T-helper 2 cell treated with Interferon-gamma antibody and Interleukin-4, amounts not matched to agents 5 μg/mL and 100 μg/mL, for 36 hours (primary cell): ENCODE results near the gene ZGLP1.

Source experiments
- DNase-seq: peaks from one replicate; pipeline ENCODE4 v3.0.0; 2021; ENCODE audit warnings: low spot score
- H3K27ac Mint-ChIP-seq: one replicate; pipeline ENCODE4 v1.8.0; 2021; ENCODE audit warnings: mild to moderate bottlenecking, mixed read lengths
- H3K27me3 Mint-ChIP-seq: one replicate; pipeline ENCODE4 v1.8.0; 2021; ENCODE audit warnings: low read depth, mixed read lengths
- H3K36me3 Mint-ChIP-seq: one replicate; pipeline ENCODE4 v1.8.0; 2021; ENCODE audit warnings: low read depth, mixed read lengths
- H3K4me1 Mint-ChIP-seq: one replicate; pipeline ENCODE4 v1.8.0; 2021; ENCODE audit warnings: low read depth, mixed read lengths
- H3K4me3 Mint-ChIP-seq: one replicate; pipeline ENCODE4 v1.8.0; 2022; ENCODE audit warnings: mild to moderate bottlenecking, moderate library complexity, mixed read lengths
- H3K9me3 Mint-ChIP-seq: one replicate; pipeline ENCODE4 v1.8.0; 2021; ENCODE audit warnings: mixed read lengths

Gene ZGLP1

GRCh38 chr19:10317857-10318462, 8.3 kb upstream of the ZGLP1 start:
- Mint-ChIP-seq H3K27me3 (no peaks in the 10 kb centered on the region), H3K27ac (no peak overlapping the region), H3K36me3 (peaks cover 29% of the 10 kb centered on the region), H3K4me3 (no peak overlapping the region), H3K4me1 (peaks cover 9% of the 10 kb centered on the region), H3K9me3 (no peaks in the 10 kb centered on the region)
- DNase-seq = no peak

- Mint-ChIP-seq H3K9me3 (no peaks in the 10 kb centered on the region), H3K27me3 (no peaks in the 10 kb centered on the region), H3K36me3 (peaks cover 29% of the 10 kb centered on the region), H3K4me1 (peaks cover 9% of the 10 kb centered on the region), H3K27ac (peak overlapping the region; percentile 20), H3K4me3 (no peak overlapping the region)
- no peak for DNase-seq
Measured at GRCh38 chr19:10317045-10317856, 7.6 kb upstream of the ZGLP1 start.

GRCh38 chr19:10316229-10317044, 6.8 kb upstream of the ZGLP1 start:
- Mint-ChIP-seq H3K36me3 (peaks cover 24% of the 10 kb centered on the region), H3K27ac (peak overlapping the region; percentile 74), H3K27me3 (no peaks in the 10 kb centered on the region), H3K4me1 (peaks cover 9% of the 10 kb centered on the region), H3K9me3 (no peaks in the 10 kb centered on the region), H3K4me3 (peak overlapping the region; percentile 92)
- no peak for DNase-seq

- Mint-ChIP-seq H3K4me1 (peaks cover 9% of the 10 kb centered on the region), H3K27me3 (no peaks in the 10 kb centered on the region), H3K4me3 (peak within 1 kb of the TSS; percentile 92), H3K27ac (peak within 1 kb of the TSS; percentile 77), H3K9me3 (no peaks in the 10 kb centered on the region), H3K36me3 (peaks cover 24% of the 10 kb centered on the region)
- DNase-seq = peak; percentile 88
Measured at GRCh38 chr19:10315335-10316214, 6.0 kb upstream of the ZGLP1 start, which contains the start of gene FDX2. TSS of gene FDX2 (minus strand) at chr19:10316015. CDS start at chr19:10315996, 19 bp downstream.

- Mint-ChIP-seq H3K27ac (no peak overlapping the region), H3K36me3 (no peaks in the 10 kb centered on the region), H3K4me3 (no peak overlapping the region), H3K9me3 (no peaks in the 10 kb centered on the region), H3K4me1 (no peaks in the 10 kb centered on the region), H3K27me3 (peaks cover 3% of the 10 kb centered on the region)
- DNase-seq = no peak
Measured at GRCh38 chr19:10306327-10306726, 3.3 kb downstream of the ZGLP1 start.

- H3K4me3 Mint-ChIP-seq = no peak overlapping the region
- no peaks in the 10 kb centered on the region for H3K36me3 Mint-ChIP-seq
- no peaks in the 10 kb centered on the region for H3K4me1 Mint-ChIP-seq
Measured at GRCh38 chr19:10305139-10305806, 4.3 kb downstream of the ZGLP1 start.

GRCh38 chr19:10299545-10300458, 9.8 kb downstream of the ZGLP1 start:
- peaks cover 12% of the 10 kb centered on the region for H3K4me1 Mint-ChIP-seq
- H3K9me3 Mint-ChIP-seq = no peaks in the 10 kb centered on the region
- H3K4me3 Mint-ChIP-seq = no peak overlapping the region

More at GRCh38 chr19:10305139-10305806, 4.3 kb downstream of the ZGLP1 start:
- peaks cover 3% of the 10 kb centered on the region for H3K27me3 Mint-ChIP-seq
- no peak for DNase-seq
- no peak overlapping the region for H3K27ac Mint-ChIP-seq
- no peaks in the 10 kb centered on the region for H3K9me3 Mint-ChIP-seq

GRCh38 chr19:10295847-10296591, 13.6 kb downstream of the ZGLP1 start:
- peak overlapping the region; percentile 65 for H3K27ac Mint-ChIP-seq
- H3K4me1 Mint-ChIP-seq = peaks cover 30% of the 10 kb centered on the region
- H3K4me3 Mint-ChIP-seq = peak overlapping the region; percentile 82
- H3K36me3 Mint-ChIP-seq = no peaks in the 10 kb centered on the region
- H3K27me3 Mint-ChIP-seq = peaks cover 53% of the 10 kb centered on the region
- H3K9me3 Mint-ChIP-seq = no peaks in the 10 kb centered on the region
- no peak for DNase-seq

More at GRCh38 chr19:10299545-10300458, 9.8 kb downstream of the ZGLP1 start:
- H3K27me3 Mint-ChIP-seq = peaks cover 20% of the 10 kb centered on the region
- DNase-seq = no peak
- no peak overlapping the region for H3K27ac Mint-ChIP-seq
- H3K36me3 Mint-ChIP-seq = no peaks in the 10 kb centered on the region

- Mint-ChIP-seq H3K4me1 (peaks cover 36% of the 10 kb centered on the region), H3K9me3 (no peaks in the 10 kb centered on the region), H3K27ac (peak overlapping the region; percentile 65), H3K27me3 (peaks cover 59% of the 10 kb centered on the region), H3K4me3 (peak overlapping the region; percentile 82), H3K36me3 (no peaks in the 10 kb centered on the region)
- DNase-seq = peak; percentile 57
Measured at GRCh38 chr19:10295305-10295846, 14.2 kb downstream of the ZGLP1 start.

GRCh38 chr19:10294368-10294697, 15.3 kb downstream of the ZGLP1 start:
- Mint-ChIP-seq H3K9me3 (no peaks in the 10 kb centered on the region), H3K27ac (no peak overlapping the region), H3K27me3 (peaks cover 58% of the 10 kb centered on the region), H3K36me3 (no peaks in the 10 kb centered on the region), H3K4me1 (peaks cover 37% of the 10 kb centered on the region), H3K4me3 (peak overlapping the region; percentile 48)
- no peak for DNase-seq

GRCh38 chr19:10293637-10294367, 15.8 kb downstream of the ZGLP1 start:
- DNase-seq = no peak
- Mint-ChIP-seq H3K4me3 (peak overlapping the region; percentile 48), H3K4me1 (peaks cover 42% of the 10 kb centered on the region), H3K27me3 (peaks cover 61% of the 10 kb centered on the region), H3K9me3 (no peaks in the 10 kb centered on the region), H3K27ac (no peak overlapping the region), H3K36me3 (no peaks in the 10 kb centered on the region)
